Kidney epithelial cell (primary cell): Measurements from ENCODE around the gene OR10K2. TPM values are rescaled to one million over a fixed set of nuclear protein-coding genes. Genes with fewer than 3 reads are reported as not detected.

ENCODE experiments used
- DNase-seq: peaks from one replicate; pipeline ENCODE4 v3.0.0-alpha.2; 2010; ENCODE audit warnings: low read depth
- H3K27me3 ChIP-seq: 2 replicates; pipeline ENCODE4 v1.6.0; 2011; ENCODE audit warnings: low read length; ENCODE audit not compliant: control insufficient read depth, insufficient read depth
- H3K36me3 ChIP-seq: 2 replicates; pipeline ENCODE4 v1.5.1; 2011; ENCODE audit warnings: low read length; ENCODE audit not compliant: control insufficient read depth, insufficient read depth
- H3K4me3 ChIP-seq: 2 replicates; pipeline ENCODE4 v1.5.1; 2011; ENCODE audit warnings: low read depth, mild to moderate bottlenecking, control low read depth, low read length
- total RNA-seq: library from RNA; depleted of rRNA; stranded (reverse); fragments of >200 nt; gene quantifications from 2 replicates; pipeline ENCODE4 v1.2.3, GENCODE V29; 2015
- TF ChIP-seq, protein P1 (sequence below): IDR thresholded peaks from 2 replicates; pipeline ENCODE4 v1.5.1; 2011; ENCODE audit warnings: mild to moderate bottlenecking, moderate library complexity, low read length, control low read depth, inconsistent platforms; ENCODE audit not compliant: insufficient read depth, poor library complexity, severe bottlenecking

The OR10K2 gene, protein sequence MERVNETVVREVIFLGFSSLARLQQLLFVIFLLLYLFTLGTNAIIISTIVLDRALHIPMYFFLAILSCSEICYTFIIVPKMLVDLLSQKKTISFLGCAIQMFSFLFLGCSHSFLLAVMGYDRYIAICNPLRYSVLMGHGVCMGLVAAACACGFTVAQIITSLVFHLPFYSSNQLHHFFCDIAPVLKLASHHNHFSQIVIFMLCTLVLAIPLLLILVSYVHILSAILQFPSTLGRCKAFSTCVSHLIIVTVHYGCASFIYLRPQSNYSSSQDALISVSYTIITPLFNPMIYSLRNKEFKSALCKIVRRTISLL
- not detected in 2 replicates for total RNA-seq

DNA sequence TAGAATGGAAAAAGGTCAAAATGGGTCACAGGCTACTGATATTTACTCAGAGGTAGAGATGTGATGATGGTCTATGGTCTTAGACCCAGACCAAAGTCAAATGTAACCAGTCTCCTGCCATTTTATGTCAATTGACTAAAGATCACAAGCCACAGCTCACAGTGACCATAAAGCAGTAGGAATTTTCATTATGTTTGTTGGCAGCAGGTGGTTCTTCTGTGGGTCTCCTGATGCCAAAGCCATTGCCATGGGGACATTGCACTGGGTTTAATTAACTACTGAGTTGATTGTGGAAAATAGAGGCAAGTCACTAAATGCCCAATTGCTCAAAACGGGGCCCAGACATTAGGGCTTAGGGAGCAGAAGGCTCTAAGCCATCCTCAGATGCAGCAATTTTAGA lies at the start of gene OR10K2:
Gene OR10K2 (minus strand): TSS at position 101 of the 400 bp plus-strand sequence. CDS start 5,371 bp downstream, outside the sequence.
- no peaks in the 10 kb centered on the region for H3K27me3 ChIP-seq
- no peak for DNase-seq
- H3K4me3 ChIP-seq, result no peak within 1 kb of the TSS
- TF ChIP-seq, protein P1, sequence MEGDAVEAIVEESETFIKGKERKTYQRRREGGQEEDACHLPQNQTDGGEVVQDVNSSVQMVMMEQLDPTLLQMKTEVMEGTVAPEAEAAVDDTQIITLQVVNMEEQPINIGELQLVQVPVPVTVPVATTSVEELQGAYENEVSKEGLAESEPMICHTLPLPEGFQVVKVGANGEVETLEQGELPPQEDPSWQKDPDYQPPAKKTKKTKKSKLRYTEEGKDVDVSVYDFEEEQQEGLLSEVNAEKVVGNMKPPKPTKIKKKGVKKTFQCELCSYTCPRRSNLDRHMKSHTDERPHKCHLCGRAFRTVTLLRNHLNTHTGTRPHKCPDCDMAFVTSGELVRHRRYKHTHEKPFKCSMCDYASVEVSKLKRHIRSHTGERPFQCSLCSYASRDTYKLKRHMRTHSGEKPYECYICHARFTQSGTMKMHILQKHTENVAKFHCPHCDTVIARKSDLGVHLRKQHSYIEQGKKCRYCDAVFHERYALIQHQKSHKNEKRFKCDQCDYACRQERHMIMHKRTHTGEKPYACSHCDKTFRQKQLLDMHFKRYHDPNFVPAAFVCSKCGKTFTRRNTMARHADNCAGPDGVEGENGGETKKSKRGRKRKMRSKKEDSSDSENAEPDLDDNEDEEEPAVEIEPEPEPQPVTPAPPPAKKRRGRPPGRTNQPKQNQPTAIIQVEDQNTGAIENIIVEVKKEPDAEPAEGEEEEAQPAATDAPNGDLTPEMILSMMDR, result no peak
- no peaks in the 10 kb centered on the region for H3K36me3 ChIP-seq

DNA sequence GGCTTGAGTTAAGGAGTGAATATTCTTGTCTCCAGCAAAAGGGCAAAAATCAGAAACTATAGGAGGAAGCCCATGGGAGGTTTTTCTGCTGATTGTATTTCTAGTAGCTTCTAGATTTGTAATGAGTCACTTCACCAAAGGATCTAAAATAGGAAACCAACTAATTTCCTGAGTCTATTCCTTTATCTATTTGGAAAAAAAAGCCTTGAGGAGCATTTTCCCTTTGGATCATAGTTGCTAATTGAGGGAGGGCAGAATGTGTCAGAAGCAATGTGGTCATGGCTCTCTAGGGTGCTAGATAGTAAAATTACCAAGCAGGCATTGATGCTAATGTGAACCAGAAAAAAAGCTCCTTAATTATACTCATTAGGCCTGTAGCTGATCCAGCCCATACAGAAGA lies 45.9 kb upstream of the OR10K2 start, which contains the start of gene OR10R2:
Gene OR10R2 (plus strand): TSS at position 301 of the 400 bp plus-strand sequence. CDS start 106 bp downstream, outside the sequence.
- H3K4me3 ChIP-seq, result no peak within 1 kb of the TSS
- H3K27me3 ChIP-seq, result no peaks in the 10 kb centered on the region
- no peak for DNase-seq
- H3K36me3 ChIP-seq, result no peaks in the 10 kb centered on the region
- TF ChIP-seq, protein P1, result no peak

DNA sequence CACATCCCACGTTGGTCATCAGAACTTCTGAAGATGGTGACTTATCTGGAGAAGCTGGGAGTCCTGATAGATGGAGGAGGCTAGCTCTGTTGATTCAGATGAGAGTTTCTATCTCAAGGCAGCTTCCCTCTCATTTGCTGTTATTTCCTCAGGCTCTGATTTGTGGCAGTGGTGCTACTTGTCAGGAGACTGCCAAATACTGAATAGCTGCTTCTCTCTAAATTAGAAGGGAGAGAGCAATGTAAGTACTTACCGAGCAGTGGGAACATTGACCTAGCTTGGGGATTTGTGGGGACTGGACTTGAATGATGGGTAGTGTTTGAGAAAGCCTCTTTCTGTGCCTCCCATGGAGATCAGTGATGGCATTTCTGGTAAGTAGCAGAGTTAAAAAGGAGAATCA lies 35.5 kb upstream of the OR10K2 start, which contains the start of gene OR10K1:
Gene OR10K1 (plus strand): TSS at position 301 of the 400 bp plus-strand sequence. CDS start 3,728 bp downstream, outside the sequence.
- TF ChIP-seq, protein P1, result no peak
- DNase-seq, result no peak
- H3K27me3 ChIP-seq, result no peaks in the 10 kb centered on the region

DNA sequence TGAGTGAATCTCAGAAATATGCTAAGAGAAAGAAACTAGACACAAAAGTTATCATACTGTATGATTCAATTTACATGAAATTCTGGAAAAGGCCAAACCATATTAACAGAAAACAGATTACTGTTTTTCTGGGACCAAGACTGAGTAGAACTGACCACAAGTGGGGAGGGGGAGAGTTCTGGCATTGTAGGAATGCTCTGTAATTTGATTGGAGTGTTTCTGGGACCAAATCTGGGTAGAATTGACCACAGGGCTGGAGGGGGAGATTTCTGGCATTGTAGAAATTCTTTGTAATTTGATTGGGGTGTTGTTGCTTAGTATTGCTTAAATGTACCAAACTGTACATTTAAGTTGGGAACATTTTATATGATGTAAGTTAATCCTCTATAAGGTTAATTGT lies 32.2 kb upstream of the OR10K2 start:
- no peaks in the 10 kb centered on the region for H3K36me3 ChIP-seq
- DNase-seq, result no peak
- TF ChIP-seq, protein P1, result no peak
- no peaks in the 10 kb centered on the region for H3K27me3 ChIP-seq
- no peak overlapping the region for H3K4me3 ChIP-seq

More for the DNA sequence above, 35.5 kb upstream of the OR10K2 start, which contains the start of gene OR10K1:
- H3K4me3 ChIP-seq, result no peak within 1 kb of the TSS
- H3K36me3 ChIP-seq, result no peaks in the 10 kb centered on the region

DNA sequence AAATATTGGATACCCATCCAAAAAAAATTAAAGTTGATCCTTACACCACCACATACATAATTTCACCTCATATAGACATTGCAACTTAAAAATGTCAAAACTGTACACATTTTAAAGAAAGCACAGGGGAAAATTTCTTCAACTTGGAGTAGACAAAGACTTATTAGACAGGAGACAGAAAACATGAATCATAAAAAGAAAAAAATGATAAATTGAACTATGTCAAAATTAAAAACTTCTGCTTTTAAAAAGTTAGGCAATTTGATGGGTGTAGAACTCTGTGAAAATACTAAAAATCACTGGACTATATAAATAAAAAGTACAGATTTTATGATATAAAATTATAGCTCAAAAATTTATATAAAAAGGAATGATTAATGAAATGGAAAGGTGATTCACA lies 31.2 kb upstream of the OR10K2 start:
- TF ChIP-seq, protein P1, result no peak
- Histone ChIP-seq H3K27me3 (no peaks in the 10 kb centered on the region), H3K36me3 (no peaks in the 10 kb centered on the region), H3K4me3 (no peak overlapping the region)
- no peak for DNase-seq
